ENCODE results near the gene GFI1B.
"Not testable (repeated sequence)": the region's sequence is repeated elsewhere in the genome, so short reads cannot be mapped to it uniquely, and the experiment has no call there.

The GFI1B gene

GRCh38 chr9:132969783-132970182, 8.7 kb upstream of the GFI1B start:
- no peak for DNase-seq

GRCh38 chr9:132970324-132971062, 8.0 kb upstream of the GFI1B start:
- no peak for DNase-seq

DNA sequence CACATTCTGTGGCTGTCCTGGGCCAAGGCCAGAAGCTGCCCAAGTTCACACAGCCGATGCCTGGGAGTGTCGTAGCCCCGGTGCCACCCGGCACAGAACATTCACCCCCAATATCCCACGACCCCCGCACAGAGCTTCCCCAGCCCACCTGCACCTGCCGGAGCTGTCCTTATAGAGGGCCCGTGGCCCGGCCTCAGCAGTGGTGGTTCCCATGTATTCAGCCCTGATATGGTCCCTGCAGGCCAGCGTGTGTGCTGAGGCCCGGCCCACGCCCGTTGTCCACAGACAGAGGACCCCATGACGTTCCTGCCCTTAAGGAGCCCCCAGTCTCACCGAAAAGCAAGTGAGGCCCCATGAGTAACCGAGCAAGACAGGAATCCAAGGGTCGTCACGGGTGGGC, 5.3 kb upstream of the GFI1B start:
- DNase-seq: no peak

DNA sequence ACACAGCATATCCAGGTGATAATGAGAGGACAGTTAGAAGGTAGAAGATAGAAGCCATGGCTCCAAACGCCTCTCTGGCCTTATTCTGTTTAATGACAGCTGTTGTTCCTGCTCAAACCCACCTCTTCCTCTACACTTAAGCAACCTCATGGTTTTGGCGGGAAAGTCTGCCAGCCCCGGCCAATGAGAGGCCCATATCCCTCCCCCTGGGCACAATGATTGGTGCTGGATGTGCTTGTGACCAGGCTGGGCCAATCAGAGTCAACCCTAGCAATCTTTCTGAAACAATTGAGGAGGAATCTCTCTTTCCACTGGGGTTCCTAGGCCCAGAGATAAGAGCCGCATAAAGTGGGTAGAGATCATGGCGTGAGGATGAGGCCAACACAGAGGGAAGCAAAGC, 4.8 kb upstream of the GFI1B start:
- DNase-seq: no peak

GRCh38 chr9:132975961-132976360, 2.5 kb upstream of the GFI1B start:
- DNase-seq: no peak

DNA sequence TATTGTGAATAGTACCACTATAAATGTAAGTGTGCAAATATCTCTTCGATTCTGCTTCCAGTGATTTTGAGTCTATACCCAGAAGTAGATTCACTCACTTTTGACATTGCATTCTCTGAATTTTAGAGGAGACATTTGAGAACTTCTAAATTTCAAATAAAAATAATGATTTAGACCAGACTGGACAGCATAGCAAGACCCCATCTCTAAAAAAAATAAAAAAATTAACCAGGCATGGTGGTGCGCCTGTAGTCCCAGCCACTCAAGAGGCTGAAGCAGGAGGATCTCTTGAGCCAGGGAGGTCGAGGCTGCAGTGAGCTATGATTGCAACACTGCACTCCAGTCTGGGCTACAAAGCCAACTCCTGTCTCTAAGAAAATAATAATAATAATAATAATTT, 1.9 kb upstream of the GFI1B start:
- DNase-seq: no peak

DNA sequence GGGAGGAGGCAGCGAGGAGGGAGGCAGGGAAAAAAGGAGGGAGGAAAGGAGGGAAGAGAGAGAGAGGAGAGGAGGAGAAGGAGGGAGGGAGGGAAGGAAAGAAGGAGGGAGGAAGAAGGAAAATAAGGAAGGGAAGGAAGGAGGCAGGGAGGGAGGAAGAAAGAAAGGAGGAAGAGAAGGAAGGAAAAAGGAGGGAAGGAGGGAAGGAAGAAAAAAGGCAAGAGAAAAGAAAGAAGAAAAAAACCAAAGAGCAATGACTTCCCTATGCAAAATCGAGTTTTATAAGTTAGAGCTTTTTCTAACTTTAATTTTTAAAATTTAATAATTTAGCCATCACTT, 413 bp upstream of the GFI1B start:
- no peak for DNase-seq

GRCh38 chr9:132980157-132980556, 1.7 kb downstream of the GFI1B start:
- DNase-seq: no peak

- no peak for DNase-seq
These were observed 4.0 kb downstream of the GFI1B start for GRCh38 chr9:132982458-132982857.

DNA sequence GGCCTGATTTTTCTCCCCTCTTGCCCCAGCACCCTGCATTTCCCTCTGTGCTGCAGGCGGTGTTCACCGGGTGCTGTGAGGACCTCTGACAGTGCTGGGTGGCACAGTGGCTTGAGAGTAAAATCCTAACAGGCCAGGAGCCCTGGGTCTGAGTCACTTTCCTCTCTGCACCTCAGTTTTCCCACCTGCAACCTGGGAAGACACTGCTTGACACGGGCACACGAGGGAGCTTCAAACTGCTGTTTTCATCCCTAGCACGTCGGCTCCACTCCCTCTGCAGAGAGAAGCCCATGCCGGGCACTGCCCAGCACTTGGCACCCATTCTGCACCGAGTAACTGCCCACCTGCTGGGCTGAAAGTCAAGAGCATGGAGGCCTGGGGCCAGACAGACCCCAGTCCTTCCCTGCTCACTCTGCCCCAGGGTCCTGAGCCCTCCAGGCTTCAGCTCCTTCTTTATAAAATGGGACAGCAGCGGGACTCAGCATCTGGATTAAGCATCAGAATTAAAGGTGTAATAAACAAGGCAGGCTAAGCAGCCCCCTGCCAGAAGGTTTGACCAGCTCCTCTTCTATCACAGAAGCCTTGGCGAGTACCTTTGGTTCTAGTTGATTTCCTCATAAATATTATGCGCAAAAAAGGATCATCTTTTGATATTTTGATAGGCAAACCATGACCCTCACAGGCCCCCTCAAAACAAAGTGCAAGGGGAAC, 5.2 kb downstream of the GFI1B start:
- DNase-seq: no peak

GRCh38 chr9:132984202-132985070, 5.9 kb downstream of the GFI1B start:
- no peak for DNase-seq

GRCh38 chr9:132985071-132985350, 6.5 kb downstream of the GFI1B start:
- no peak for DNase-seq

DNA sequence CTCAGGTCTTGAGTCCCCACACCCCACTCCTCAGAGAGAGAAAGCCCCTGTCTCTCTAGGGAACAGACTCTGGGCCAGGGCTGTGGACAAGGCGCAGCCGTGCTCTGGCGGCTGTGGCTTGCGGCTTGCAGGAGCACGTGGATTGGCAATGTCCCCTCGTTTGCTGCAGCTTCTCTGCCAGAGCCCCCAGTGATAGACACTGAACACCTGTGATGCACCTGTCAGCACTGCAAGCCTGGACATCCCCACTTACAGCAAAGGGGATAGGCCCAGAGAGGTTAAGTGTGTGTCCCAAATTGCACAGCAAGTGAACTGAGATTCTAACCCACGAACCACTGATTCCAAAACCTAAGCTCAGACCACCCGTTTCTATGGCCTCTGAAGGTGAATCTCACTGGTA, 7.0 kb downstream of the GFI1B start:
- DNase-seq: no peak

DNA sequence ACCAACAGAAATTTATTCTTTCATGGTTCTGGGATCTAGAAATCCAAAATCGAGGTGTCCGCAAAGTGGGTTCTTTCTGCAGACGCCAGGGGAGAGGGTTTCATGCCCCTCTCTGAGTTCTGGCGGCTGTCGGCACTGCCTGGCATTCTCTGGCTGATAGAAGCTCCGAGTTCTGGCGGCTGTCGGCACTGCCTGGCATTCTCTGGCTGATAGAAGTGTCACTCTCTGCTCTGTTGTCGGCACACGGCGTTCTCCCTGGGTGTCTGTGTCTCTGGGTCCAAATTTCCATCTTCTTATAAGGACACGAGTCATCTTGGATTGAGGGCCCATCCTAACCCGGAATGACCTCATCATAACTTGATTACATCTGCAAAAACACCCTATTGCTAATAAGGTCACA, 7.6 kb downstream of the GFI1B start:
- DNase-seq: no peak

DNA sequence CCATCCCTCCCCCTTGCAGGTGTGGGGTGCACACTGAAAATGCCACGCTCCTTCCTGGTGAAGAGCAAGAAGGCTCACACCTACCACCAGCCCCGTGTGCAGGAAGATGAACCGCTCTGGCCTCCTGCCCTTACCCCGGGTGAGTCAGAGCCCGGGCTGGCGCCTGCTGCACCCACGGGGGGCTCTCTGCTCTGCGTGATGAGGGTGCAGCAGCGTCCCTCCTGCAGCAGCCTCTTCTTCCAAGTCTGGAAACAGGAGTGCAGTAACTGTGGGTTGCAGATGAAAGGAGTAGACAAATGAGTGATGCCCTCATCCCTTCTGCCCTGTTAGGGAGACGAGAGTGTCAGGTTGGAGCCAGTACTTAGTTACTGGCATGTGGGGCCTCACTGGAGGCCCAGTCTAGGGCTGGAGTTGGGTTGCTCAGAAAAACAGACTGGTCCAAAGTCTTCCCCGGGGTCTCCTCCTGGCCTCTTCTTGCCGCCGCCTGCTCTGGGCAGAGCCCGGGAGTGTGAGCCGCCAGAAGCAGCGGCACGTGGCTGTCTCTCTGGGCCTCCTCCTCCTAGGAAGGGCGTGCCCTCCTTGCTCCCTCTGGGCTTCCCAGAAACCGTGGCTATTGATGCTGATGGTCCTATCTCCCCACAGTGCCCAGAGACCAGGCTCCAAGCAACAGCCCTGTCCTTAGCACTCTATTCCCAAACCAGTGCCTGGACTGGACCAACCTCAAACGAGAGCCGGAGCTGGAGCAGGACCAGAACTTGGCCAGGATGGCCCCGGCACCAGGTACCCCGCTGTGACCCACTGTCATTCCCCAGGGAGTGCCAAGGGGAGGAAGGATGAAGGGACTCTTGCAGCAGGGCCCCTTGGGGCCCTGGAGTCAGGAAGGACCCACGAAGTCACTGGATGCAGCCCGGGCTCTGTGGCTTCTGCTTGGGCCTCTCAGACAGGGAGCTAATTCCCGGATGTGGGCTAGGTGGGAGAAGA, 8.4 kb downstream of the GFI1B start:
- DNase-seq: no peak

DNA sequence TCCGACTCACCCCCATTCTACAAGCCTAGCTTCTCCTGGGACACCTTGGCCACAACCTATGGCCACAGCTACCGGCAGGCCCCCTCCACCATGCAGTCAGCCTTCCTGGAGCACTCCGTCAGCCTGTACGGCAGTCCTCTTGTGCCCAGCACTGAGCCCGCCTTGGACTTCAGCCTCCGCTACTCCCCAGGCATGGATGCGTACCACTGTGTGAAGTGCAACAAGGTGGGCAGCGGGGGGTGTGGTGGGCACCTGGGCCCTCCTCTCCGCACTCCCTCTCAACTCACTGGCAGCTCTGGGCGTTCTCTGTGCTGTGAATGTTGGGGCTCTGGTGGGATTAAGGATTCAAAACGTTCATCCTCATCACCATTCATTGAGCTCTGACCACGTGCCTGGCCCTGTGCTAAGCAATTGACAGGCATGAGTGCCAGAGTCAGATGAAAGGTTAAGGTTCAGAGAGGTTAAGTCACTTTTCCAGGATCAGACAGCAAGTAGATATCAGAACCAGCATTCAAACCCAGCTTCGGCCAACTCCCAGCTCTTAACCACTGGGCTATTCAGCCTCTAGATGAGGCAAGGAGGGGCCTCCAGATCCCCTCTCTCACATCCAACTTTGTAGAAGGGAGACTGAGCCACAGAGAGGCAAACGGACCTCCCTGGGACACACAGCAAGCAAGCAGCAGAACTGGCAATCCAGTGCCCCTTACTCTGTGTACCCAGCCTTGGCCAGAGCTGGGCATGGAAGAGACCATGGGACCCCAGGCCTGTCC, 9.9 kb downstream of the GFI1B start:
- DNase-seq: no peak

DNA sequence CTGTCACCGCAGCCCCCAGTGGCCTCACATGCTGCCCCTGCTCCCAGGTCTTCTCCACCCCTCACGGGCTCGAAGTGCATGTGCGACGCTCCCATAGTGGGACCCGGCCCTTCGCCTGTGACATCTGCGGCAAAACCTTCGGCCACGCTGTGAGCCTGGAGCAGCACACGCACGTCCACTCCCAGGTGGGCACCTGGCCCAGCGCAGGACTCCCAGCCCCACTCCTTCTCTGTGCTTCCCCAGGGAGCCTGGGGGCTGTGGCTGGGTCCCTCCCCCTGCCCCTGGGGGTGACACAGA, 10.5 kb downstream of the GFI1B start:
- no peak for DNase-seq

DNA sequence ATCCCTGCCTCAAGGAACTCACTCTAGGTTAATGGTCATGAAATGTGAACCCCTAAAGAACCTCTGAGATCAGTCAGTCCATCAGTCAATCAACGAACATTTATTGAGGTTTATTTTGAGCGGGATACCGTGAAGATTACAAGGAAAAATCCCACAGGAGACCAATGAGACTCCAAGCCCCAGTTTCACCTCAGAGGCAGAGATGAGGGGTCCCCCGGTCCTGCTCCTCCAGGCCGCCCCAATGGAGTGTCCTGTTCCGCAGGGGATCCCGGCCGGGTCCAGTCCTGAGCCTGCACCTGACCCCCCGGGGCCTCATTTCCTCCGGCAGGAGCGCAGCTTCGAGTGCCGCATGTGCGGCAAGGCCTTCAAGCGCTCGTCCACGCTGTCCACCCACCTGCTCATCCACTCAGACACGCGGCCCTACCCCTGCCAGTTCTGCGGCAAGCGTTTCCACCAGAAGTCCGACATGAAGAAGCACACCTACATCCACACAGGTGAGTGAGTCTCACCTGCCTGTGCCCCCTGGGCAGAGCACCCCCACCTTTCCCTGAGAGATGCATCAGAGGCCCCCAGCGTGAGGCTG, 11.0 kb downstream of the GFI1B start:
- DNase-seq: no peak

DNA sequence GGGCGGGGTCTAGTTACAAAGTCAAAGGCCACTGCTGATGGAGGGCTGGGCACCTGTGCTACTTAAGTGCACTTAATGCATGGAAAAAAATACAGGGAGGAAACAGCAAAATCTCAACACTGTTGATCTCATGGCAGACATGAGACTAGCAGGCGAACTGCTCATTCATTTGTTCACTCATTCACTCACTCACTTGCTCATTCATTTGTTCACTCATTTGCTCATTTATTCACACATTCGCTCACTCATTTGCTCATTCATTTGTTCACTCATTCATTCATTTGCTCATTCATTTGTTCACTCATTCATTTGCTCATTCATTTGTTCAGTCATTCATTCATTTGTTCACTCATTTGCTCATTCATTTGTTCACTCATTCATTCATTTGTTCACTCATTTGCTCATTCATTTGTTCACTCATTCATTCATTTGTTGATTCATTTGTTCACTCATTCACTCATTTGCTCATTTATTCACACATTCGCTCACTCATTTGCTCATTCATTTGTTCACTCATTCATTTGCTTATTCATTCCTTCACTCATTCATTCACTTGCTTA, 11.6 kb downstream of the GFI1B start:
- not testable (repeated sequence) for DNase-seq

GRCh38 chr9:132990781-132991180, 12.3 kb downstream of the GFI1B start:
- no peak for DNase-seq

Data from NCI-H524 treated with DMSO at 0.1 percent for 48 hours (cell line).